Ovary (tissue), 3 donors: ENCODE results near the gene ZNF616.

Experiments
- EP300 ChIP-seq: sonication (generic); formaldehyde crosslinking; IDR thresholded peaks from one replicate; pipeline ENCODE4 v1.6.1; 2017; ENCODE audit warnings: antibody characterized with exemption
- POLR2A ChIP-seq: fragments of 450-650 bp; IDR thresholded peaks from one replicate; pipeline ENCODE4 v1.6.1; 2017; ENCODE audit warnings: antibody characterized with exemption, mild to moderate bottlenecking, moderate library complexity
- TF ChIP-seq, protein P1 (sequence below), 3 donors: fragments of 450-650 bp in 2 of 3; fragments of 200-600 bp in 1 of 3; IDR thresholded peaks; one replicate each; pipeline versions ENCODE4 v1.5.1 to v1.8.0; 2016 to 2022; ENCODE audit warnings: antibody characterized with exemption in 3 of 3, mild to moderate bottlenecking in 1 of 3
- donor health status: DM: no; HTN: no; CAD: no.

DNA sequence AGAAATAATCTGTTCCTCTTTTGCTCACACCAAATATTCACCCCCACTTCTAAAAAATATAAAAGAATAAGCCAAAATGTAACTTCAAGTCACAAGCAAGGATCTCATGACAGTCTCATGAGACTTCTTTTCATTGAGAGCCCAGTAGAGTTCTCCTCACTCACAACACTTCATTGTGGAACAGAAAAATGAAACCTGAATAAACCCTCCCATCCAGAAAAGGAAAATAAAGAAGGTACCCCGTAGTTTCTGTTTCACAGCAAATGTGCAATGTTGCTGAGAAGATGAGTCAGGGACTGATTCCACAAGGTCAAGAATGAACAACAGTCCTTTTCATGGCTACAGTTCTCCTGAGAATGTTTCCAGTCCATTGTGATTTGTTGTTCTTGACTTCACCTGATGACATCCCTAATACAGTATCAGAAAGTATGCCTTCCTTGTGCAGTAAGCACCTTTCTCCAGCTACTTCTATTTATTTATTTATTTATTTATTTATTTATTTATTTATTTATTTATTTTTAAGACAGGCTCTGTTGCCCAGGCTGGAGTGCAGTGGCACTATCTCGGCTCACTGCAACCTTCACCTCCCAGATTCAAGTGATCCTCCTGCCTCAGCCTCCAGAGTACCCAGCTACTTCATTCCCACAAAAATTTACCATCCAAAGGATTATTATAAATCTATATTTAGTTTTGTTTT is 37.7 kb downstream of the ZNF616 start:
- TF ChIP-seq, protein P1, sequence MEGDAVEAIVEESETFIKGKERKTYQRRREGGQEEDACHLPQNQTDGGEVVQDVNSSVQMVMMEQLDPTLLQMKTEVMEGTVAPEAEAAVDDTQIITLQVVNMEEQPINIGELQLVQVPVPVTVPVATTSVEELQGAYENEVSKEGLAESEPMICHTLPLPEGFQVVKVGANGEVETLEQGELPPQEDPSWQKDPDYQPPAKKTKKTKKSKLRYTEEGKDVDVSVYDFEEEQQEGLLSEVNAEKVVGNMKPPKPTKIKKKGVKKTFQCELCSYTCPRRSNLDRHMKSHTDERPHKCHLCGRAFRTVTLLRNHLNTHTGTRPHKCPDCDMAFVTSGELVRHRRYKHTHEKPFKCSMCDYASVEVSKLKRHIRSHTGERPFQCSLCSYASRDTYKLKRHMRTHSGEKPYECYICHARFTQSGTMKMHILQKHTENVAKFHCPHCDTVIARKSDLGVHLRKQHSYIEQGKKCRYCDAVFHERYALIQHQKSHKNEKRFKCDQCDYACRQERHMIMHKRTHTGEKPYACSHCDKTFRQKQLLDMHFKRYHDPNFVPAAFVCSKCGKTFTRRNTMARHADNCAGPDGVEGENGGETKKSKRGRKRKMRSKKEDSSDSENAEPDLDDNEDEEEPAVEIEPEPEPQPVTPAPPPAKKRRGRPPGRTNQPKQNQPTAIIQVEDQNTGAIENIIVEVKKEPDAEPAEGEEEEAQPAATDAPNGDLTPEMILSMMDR (IDR thresholded peaks at IDR 0.05) = no peak
- TF ChIP-seq EP300 (no peak), POLR2A (no peak)
